ENCODE data around the gene PPIP5K1.
"Not testable (repeated sequence)": the region's sequence is repeated elsewhere in the genome, so short reads cannot be mapped to it uniquely, and the experiment has no call there.

The PPIP5K1 gene
- total RNA-seq, result 5.9 to 17.6 (median 13.3) reads per million in 18 experiments

- not testable (repeated sequence) for DNase-seq
These were observed at the start of gene PPIP5K1 for GRCh38 chr15:43589778-43590466. Gene PPIP5K1 (minus strand): TSS chr15:43590208. CDS start chr15:43584504, 5,704 bp downstream.

GRCh38 chr15:43638464-43639204 is 48.6 kb upstream of the PPIP5K1 start:
- DNase-seq, result not testable (repeated sequence)

GRCh38 chr15:43626937-43627336 is 36.9 kb upstream of the PPIP5K1 start:
- DNase-seq, result not testable (repeated sequence)

GRCh38 chr15:43625106-43625505 is 35.1 kb upstream of the PPIP5K1 start:
- no peak for DNase-seq

- DNase-seq, result not testable (repeated sequence)
These were observed 32.2 kb upstream of the PPIP5K1 start for GRCh38 chr15:43622068-43622799.

GRCh38 chr15:43618700-43619099 is 28.7 kb upstream of the PPIP5K1 start, which contains the start of gene STRC:
Gene STRC (minus strand): TSS chr15:43618800. CDS start chr15:43618722, 78 bp downstream.
- DNase-seq, result not testable (repeated sequence)

GRCh38 chr15:43617750-43618149 is 27.7 kb upstream of the PPIP5K1 start:
- not testable (repeated sequence) for DNase-seq

GRCh38 chr15:43602233-43602632 is 12.2 kb upstream of the PPIP5K1 start:
- not testable (repeated sequence) for DNase-seq

- not testable (repeated sequence) for DNase-seq
These were observed 10.2 kb upstream of the PPIP5K1 start for GRCh38 chr15:43600200-43600599.

GRCh38 chr15:43599131-43599530 is 9.1 kb upstream of the PPIP5K1 start:
- DNase-seq, result not testable (repeated sequence)

GRCh38 chr15:43593328-43594190 is 3.6 kb upstream of the PPIP5K1 start, which contains the start of gene CKMT1B:
Gene CKMT1B (plus strand): TSS chr15:43594027. CDS start chr15:43594219, 192 bp downstream.
- not testable (repeated sequence) for DNase-seq

GRCh38 chr15:43592841-43593240 is 2.8 kb upstream of the PPIP5K1 start:
- DNase-seq, result not testable (repeated sequence)

- DNase-seq, result not testable (repeated sequence)
These were observed 15.4 kb downstream of the PPIP5K1 start for GRCh38 chr15:43574607-43575006.

- DNase-seq, result not testable (repeated sequence)
These were observed 23.4 kb downstream of the PPIP5K1 start for GRCh38 chr15:43566615-43567014.

- not testable (repeated sequence) for DNase-seq
These were observed 26.2 kb downstream of the PPIP5K1 start for GRCh38 chr15:43563793-43564192.

GRCh38 chr15:43562753-43563152 is 27.3 kb downstream of the PPIP5K1 start:
- DNase-seq, result not testable (repeated sequence)

GRCh38 chr15:43552986-43553385 is 37.0 kb downstream of the PPIP5K1 start:
- DNase-seq, result no peak

GRCh38 chr15:43552256-43552655 is 37.8 kb downstream of the PPIP5K1 start:
- no peak for DNase-seq

- no peak for DNase-seq
These were observed 39.3 kb downstream of the PPIP5K1 start for GRCh38 chr15:43550527-43551363.

- DNase-seq, result no peak
These were observed 42.5 kb downstream of the PPIP5K1 start for GRCh38 chr15:43547539-43547938.

- no peak for DNase-seq
These were observed 44.6 kb downstream of the PPIP5K1 start for GRCh38 chr15:43545426-43545825.
